Measurements from ENCODE around the gene PROSER2.

The PROSER2 gene

DNA sequence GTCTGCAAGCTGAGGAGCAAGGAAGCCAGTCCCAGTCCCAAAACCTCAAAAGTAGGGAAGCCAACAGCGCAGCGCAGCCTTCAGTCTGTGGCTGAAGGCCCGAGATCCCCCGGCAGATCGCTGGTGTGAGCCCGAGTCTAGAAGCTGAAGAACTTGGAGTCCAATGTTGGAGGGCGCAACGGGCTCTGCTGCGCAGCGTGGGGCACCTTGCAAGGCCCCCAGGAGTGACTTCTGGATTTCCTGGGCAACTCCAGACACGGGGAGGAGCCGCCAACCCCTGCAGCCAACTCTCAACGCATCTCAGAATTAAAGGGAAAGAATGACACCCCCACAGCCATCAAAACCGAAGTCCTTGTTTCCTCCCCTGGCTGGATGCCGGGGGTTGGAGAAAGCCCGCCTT is 18.8 kb upstream of the PROSER2 start:
- DNase-seq (ENCODE audit: low read depth in 2 of 2): no peak

DNA sequence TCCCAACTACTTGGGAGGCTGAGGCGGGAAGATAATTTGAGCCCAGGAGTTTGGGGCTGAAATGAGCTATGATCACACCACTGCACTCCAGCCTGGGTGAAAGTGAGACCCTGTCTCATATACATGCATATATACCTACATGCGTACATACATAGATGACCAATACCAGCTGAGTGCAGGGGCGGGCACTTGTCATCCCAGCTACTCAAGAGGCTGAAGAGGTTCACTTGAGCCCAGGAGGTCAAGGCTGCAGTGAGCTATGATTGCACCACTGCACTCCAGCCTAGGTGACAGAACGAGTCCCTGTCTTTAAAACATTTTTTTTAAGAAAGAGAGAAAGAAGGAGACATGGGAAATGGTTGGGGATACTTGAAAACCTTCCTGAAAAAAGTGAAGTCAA is 17.4 kb upstream of the PROSER2 start:
- DNase-seq (ENCODE audit: low read depth in 2 of 2): no peak

DNA sequence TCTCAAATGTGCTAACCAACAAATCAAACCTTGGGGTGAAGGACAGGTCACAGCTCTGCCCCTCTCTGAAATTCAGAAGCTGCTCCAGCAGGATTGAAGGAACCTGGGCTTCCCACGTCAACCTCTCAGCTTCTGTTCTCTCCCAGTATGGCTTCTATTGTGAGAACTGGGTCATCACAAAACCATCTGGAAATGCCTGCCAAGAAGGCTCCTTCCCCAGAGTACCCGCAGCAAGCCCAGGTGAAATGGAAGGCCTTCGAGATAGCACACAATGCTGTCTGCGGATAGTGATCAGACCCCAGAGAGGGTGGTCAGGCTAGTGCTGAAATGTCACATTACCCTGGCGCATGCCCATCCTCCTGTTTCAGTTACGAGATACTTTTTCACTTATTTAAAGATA is 16.4 kb upstream of the PROSER2 start:
- no peak for DNase-seq (ENCODE audit: low read depth in 2 of 2)

DNA sequence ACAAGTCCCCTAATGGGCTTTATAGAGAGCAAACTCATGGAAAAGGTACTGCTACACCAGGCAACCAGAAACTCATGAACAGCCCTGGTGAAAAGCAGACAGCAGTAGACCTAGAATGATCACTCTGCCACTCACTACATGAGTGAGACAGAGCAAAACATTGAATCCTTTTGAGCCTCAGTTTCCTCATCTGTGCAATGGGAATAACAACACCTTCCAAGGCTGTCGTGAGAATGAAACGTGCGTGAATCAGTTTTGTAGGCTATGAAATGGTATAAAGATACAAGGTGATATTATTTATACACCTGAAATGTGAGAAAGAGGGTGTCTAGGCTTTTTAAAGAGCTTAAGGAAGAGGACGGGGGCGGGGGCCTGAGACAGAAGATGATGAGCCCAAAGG is 14.3 kb upstream of the PROSER2 start:
- no peak for DNase-seq (ENCODE audit: low read depth in 2 of 2)

DNA sequence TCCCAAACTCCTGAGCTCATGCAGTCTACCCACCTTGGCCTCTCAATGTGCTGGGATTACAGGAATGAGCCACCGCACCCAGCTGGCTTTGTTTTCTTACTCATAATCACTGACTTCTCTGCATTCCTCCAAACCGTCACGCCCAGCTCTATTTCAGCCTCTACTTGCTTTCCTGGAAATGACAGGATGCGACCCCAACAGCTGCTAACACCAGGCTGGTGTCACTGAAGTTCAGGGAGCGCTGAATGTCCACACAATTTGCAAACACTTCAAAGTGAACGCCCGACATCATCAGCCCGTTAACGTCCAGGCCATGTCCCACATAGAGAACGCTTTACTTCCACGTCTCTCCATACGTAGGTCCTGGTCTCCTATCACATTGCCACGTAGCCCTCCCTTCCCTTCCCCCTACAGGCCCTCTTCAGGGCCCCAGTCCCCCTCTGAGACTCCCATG is 12.8 kb upstream of the PROSER2 start:
- no peak for DNase-seq (ENCODE audit: low read depth in 2 of 2)

DNA sequence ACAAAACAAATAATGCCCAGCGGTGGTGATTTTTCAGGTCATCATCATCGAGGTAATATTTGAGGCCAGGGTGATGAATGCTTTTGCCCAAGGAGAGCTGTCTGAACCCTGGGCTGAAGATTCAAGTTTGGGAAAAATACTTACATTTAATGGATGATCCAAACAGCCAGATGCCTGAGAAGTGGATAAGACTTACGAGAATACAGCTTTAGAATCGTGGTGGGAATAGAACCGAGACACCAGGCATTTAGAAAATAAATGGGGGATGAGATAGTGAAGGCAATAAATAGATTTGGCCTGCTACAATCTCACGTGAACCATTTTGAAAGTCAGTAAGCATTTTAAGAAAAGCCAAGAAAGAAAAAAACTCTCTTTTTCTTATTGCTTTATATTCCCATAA is 12.2 kb upstream of the PROSER2 start:
- no peak for DNase-seq (ENCODE audit: low read depth in 2 of 2)

DNA sequence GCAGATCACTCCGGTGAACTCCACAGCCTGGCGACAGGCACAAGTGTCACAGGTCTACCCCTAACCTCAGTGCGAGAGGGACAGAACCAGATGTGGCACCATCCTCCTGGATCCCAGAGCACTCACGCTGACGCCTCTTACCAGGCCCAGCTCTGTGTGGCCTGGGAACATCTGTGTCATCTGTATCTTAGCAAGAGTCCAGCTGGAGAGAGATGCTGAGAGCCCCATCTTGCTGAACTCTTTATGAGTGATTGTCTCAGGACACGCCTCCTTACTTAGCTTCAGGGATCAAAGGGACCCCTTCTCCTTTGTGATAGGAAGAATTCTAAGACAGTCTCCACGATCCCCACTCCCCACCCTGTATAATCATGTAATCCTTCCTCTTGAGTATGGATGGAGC is 10.0 kb upstream of the PROSER2 start:
- DNase-seq (ENCODE audit: low read depth in 2 of 2): no peak

DNA sequence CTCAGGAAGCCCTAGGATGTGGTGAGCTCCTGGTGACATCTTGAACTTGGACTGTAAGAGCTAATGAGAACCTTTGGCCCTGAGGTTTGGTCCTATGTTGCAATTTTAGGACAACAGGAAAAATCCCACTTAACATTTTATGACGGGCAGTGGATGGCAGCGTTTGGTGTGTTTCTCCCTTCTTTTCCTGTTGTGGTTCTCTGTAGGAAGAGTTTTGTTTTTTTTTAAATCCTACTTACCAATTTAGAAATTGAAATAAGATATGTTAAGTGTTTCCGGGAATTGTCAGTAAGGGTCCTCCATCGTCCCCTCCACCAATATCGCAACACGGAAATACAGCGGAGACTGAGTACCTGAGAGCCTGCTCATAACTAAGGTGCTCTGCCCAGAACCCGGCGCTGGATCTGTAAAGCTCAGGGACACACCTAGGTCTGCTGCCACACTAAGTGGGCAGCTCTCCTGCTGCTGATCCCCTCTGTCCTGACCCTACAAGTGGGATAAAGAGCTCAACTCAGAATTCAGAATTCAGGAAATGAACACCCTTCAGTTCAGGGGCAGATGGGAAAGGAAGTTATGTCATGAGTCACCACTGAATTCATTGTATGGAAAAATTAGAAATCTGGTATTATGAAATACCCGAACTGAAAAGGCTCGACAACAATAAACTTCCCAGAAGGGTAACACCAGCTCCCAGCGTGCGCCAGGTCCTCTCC is 9.1 kb upstream of the PROSER2 start:
- no peak for DNase-seq (ENCODE audit: low read depth in 2 of 2)

DNA sequence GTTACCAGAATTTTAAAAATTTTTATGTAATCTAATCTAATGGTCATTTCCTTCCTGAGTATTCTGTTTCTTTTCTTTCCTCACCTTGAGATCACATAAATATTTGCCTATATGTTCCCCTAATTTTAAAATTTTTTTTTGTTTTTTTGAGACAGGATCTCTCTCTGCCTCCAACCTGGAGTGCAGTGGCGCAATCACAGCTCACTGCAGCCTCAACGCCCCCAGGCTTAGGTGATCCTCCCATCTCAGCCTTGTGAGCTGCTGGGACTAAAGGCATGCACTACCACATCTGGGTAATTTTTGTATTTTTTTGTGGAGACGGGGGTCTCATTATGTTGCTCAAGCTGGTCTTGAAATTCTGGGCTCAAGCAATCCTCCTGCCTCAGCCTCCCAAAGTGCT is 4.1 kb upstream of the PROSER2 start:
- DNase-seq (ENCODE audit: low read depth in 2 of 2): no peak

DNA sequence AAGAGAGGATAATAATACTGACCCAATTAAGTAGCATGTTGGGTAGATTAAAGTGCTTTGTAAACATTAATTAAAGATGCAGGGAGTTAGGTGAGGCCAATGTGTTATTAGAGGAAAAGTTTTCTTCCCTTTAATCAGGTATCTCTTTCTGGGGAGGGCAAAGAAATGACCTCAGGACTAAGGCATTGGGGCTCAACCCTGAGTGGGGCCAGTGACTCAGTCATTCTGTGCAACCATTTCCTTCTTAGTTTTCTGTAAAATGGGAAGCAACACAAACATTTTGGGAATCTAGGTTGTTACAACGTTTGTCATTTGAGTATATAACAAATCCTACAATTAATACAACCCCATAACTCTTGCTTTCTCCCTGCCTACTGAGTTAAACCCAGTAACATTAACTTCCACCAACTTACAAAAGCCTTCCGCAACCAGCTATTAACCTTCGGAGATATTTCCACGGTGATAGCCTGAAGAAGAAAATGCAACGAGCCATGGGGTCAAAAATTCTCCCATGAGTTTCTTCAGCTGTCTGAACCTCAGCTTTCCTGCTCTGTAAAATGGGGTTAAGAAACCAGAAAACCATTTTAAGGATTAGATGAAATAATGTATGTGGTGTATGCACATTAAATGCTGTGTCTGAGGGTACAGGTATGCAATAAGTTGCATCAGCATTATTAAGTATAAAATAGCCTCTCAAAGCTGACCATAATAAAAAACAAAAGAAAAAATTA is 965 bp upstream of the PROSER2 start:
- DNase-seq (ENCODE audit: low read depth in 2 of 2): no peak

DNA sequence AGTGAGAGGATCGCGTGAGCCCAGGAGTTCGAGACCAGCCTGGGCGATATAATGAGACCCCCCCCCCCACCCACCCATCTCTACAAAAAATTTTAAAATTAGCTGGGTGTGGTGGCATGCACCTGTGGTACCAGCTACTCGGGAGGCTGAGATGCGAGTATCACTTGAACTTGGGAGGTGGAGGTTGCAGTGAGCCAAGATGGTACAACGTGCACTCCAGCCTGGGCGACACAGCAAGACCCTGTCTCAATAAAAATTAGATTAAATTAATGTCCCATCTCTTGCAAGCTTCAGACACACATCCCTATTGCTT is 391 bp upstream of the PROSER2 start:
- no peak for DNase-seq (ENCODE audit: low read depth in 2 of 2)

DNA sequence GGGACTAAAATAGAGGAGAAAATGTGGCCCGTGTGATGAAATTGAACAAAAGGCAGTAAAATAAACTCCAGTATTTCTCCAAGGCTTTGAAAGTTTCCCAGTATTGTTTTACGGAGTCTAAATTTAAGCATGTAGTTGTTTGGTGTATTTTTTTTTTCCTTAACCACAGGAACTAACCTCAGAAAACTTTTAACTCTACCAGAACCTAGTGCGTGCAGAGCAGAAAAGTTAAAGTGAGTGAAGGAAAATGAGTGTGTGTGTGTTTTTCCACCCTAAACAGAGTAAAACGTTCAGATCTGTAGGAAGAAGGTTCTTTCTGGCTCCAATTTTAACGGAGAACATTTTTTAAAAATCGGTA is 812 bp downstream of the PROSER2 start:
- DNase-seq (ENCODE audit: low read depth in 2 of 2): no peak

DNA sequence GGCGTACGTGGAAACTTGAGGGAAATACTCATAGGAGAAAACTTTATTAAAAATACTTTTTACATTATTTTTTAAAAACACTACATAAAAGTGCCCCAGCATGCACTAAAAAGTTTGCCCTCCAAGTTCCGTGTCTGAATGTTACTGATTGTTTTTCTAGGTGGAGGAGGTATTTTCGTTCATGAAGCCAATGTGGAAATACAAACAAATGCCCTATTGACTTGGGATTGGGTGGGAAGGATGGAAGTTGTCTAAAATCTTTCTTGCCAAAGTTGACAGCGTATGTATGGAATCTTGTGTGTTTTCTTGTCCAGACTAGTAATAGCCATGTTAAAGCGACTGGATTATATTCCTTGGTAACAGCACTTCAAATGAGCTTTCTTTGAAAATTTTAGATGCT is 1.2 kb downstream of the PROSER2 start:
- no peak for DNase-seq (ENCODE audit: low read depth in 2 of 2)

DNA sequence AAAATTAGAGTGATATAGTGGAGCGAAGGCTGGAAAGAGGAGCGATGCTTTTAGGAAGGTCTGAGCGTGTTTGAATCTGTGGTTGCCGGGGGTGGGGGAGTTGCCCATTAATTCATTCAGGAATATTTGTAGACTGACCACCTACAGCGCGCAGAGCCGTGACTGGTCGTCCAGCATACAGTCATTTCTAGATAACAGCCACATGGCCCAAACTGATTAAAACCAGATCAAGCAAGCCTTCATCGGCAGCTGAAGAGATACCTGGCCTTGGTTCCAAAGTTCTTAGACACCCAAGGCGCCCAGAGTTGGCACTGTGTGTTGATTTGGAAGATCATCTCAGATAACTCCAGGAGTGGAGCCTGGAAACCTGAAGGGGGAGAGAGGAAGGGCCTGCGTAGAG is 1.7 kb downstream of the PROSER2 start:
- DNase-seq (ENCODE audit: low read depth in 2 of 2): no peak

DNA sequence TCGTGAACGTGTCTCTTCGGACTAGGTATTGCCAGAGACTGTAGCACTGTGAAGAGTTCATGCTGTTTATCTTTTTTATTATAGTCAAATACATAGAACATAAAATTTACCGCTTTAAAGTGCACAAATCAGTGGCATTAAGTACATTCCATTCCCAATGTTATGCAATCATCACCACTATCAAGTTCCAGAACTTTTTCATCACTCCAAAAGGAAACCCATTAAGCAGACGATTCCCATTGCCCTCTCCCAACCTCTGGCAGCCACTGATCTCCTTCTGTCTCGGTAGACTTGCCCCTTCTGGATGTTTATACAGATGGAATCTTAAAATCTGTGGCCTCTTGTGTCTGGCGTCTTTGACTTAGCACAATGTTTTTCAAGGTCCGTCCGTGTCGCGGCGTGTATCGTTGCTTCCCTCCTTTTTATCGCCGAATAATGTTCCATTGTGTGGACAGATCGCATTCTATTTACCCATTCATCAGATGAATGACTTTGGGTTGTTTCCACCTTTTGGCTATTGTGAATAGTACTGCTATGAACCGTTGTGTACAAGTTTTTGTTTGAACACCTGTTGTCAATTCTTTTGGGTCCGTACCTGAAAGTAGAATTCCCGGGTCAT is 2.7 kb downstream of the PROSER2 start:
- DNase-seq (ENCODE audit: low read depth in 2 of 2): no peak

DNA sequence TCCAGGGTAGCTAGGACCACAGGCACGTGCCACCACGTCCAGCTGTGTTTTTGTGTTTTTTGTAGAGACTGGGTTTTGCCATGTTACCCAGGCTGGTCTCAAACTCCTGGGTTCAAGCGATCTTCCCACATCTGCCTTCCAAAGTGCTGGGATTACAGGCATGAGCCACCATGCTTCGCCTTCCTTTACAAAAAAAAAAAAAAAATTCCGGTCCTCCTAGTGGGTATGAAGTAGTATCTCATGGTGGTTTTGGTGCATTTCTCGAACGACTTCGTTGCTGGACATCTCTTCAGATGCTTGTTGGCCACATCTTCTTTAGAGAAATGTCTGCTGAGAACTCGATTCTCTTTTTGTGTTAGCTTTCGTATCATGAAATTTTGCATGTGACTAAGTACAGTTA is 3.9 kb downstream of the PROSER2 start:
- no peak for DNase-seq (ENCODE audit: low read depth in 2 of 2)

DNA sequence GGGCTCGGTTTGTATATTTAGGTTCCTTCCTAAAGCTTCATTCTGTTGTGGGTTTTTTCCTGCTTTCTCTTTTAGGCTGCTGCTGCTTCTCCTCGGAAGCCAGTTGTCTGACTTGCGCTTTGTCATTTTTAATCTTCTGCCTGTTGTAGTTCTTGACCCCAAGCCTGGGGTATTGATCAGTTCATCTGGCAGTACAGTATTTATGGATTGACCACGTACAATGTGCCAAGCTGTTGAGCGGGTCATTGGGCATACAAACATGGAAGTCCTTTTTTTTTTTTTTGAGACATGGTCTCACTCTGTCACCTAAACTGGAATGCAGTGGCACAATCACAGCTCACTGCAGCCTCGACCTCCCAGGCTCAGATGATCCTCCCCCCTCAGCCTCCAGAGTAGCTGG is 4.3 kb downstream of the PROSER2 start:
- DNase-seq (ENCODE audit: low read depth in 2 of 2): no peak

DNA sequence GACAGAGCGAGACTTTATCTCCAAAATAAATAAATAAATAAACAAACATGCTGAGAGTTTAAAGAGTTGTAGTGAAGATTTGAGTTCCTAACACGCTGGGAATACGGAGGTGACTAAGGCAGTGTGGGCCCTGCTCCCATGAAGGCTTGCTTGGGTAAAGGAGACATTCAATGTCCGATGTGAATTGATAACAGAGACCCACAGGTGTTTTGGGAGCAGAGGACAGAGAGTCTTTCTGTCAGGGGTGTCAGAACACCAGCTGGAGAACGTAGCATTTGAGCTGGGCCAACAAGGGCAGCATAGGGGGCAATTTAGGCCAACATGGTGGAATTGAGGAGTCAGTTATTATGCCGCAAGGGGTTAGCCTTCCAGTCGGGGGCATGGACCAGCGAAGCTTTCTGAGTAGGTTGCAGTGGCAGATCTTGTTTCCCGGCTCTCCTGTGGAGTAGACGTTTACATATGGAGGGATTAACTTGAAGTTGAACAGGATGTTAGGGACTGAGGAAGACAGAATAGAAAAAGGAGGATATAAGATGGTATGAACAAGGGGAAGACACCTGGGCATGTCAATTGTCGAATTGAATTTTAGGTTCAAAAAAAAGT is 5.6 kb downstream of the PROSER2 start:
- DNase-seq (ENCODE audit: low read depth in 2 of 2): no peak

DNA sequence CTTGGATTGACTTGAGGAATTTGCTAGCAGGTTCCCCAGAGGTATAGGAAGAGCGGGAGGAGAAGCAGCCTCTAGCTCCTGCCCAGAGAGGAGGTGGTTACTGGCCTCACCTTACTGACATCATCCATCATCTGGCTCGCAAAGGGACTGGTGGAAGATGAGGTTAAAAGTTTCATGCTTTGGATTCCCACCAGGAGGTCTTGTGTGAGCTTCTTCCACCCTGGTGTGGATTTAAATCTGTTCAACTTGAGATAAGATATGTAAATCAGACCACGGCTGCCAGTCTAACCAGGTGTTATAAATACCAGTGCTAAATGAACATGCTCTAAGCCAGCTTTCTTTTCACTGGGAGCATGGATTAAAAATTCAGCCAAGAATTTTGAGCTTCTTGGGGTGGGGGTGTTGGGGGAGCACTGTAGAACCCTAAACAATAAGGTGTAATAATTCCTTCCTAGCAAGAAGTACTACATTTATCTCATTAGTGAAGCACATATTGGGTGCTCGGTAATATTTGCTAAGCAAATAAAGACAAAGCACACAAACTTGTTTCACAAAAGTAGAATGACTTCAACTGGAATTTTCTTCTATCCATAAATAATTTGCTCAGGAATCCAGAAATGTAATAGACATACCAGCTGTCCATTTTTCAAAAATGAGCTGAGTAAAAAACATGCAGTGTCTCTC is 7.8 kb downstream of the PROSER2 start:
- DNase-seq (ENCODE audit: low read depth in 2 of 2): no peak

DNA sequence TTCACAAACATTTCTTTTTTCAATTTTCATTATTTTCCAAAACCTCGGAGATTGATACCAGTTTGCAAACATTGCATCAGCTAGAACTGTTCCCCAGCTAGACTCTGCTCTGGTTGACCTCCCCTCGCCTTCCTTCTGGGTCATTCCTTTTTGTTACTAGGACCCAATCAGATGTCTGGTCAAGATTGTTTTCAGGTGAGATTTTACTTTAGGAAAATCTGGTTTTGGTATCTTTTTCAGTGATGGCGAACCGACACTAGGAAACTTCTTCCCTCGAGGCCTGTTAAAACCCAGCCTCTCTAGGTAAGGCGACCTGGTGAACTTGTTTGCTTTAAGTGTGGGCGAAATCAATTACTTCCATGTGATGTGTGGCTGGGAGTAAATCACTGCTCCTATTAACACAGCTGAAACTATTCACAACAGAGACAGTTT is 8.4 kb downstream of the PROSER2 start:
- DNase-seq (ENCODE audit: low read depth in 2 of 2): no peak

DNA sequence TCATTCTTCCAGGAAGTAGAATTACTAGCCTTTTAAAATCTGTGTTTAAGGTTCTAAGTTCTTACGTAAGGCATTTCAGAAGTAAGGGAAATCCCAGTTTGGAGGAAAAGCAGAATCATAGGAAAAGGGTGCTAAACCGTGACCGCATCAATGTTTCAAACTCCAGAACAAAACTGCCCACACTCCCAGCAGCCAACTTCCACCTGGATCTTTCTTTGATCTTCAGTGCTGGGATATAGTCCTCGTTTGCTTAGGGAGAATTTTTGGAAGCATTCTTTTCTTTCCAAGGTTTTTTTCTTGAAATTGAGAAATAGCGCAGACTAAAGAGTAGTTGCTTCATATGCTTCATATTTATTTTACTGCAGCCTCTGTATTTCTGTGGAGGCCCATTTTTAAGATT is 8.9 kb downstream of the PROSER2 start:
- no peak for DNase-seq (ENCODE audit: low read depth in 2 of 2)

DNA sequence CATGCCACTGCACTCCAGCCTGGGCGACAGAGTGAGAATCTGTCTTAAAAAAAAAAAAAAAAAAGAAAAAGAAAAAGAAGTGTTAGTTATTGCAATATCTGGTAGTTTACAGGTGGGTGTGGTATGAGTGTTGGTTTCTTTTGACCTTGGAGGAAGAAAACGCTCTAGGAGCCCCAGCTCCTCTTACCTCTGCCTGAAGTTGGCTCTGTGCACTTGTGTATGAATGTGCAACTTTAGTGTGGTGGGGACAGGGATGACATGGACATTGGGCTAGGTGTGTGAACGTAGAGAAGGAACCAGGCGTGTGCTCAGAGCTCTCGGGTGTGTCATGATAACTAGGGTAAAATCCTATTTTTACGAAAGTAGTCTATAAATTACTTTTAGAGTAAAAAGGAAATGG is 11.9 kb downstream of the PROSER2 start:
- DNase-seq (ENCODE audit: low read depth in 2 of 2): no peak

Measured in activated CD4-positive, alpha-beta T cell treated with anti-CD3 and anti-CD28 coated beads for 24 hours (primary cell).